ENCODE measurements around the gene ARID2.

ARID2 gene

GRCh38 chr12:45816652-45817051, 87.1 kb downstream of the ARID2 start:
- TF ChIP-seq, protein P1, sequence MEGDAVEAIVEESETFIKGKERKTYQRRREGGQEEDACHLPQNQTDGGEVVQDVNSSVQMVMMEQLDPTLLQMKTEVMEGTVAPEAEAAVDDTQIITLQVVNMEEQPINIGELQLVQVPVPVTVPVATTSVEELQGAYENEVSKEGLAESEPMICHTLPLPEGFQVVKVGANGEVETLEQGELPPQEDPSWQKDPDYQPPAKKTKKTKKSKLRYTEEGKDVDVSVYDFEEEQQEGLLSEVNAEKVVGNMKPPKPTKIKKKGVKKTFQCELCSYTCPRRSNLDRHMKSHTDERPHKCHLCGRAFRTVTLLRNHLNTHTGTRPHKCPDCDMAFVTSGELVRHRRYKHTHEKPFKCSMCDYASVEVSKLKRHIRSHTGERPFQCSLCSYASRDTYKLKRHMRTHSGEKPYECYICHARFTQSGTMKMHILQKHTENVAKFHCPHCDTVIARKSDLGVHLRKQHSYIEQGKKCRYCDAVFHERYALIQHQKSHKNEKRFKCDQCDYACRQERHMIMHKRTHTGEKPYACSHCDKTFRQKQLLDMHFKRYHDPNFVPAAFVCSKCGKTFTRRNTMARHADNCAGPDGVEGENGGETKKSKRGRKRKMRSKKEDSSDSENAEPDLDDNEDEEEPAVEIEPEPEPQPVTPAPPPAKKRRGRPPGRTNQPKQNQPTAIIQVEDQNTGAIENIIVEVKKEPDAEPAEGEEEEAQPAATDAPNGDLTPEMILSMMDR (conservative IDR thresholded peaks at IDR 0.05; ENCODE audit: low read depth): no peak
- no peak overlapping the region for H3K27ac ChIP-seq
- POLR2A ChIA-PET (ENCODE audit: low non-redundant PET): no interaction called here
- no peak for DNase-seq (ENCODE audit: low spot score)
- CTCF ChIA-PET: no interaction called here

- DNase-seq (ENCODE audit: low spot score): no peak
- ChIA-PET CTCF (interaction anchor here (0.6 kb wide), 1 partner anchor 442 kb away, joined by 4 read pairs; no protein-coding TSS in a partner anchor), POLR2A (ENCODE audit: low non-redundant PET) (no interaction called here)
- TF ChIP-seq, protein P1 (conservative IDR thresholded peaks at IDR 0.05; ENCODE audit: low read depth): no peak
- no peak overlapping the region for H3K27ac ChIP-seq
Measured at GRCh38 chr12:45827974-45828373, 98.5 kb downstream of the ARID2 start.

- ChIA-PET POLR2A (ENCODE audit: low non-redundant PET) (no interaction called here), CTCF (interaction anchor here (0.6 kb wide), 1 partner anchor 443 kb away, joined by 4 read pairs; no protein-coding TSS in a partner anchor)
- H3K27ac ChIP-seq: no peak overlapping the region
- no peak for DNase-seq (ENCODE audit: low spot score)
- TF ChIP-seq, protein P1 (conservative IDR thresholded peaks at IDR 0.05; ENCODE audit: low read depth): no peak
Measured at GRCh38 chr12:45828402-45828801, 98.9 kb downstream of the ARID2 start.

- TF ChIP-seq, protein P1 (conservative IDR thresholded peaks at IDR 0.05; ENCODE audit: low read depth): no peak
- ChIA-PET POLR2A (ENCODE audit: low non-redundant PET) (no interaction called here), CTCF (no interaction called here)
- no peak overlapping the region for H3K27ac ChIP-seq
- DNase-seq (ENCODE audit: low spot score): no peak
Measured at GRCh38 chr12:45831590-45831989, 102.1 kb downstream of the ARID2 start.

DNA sequence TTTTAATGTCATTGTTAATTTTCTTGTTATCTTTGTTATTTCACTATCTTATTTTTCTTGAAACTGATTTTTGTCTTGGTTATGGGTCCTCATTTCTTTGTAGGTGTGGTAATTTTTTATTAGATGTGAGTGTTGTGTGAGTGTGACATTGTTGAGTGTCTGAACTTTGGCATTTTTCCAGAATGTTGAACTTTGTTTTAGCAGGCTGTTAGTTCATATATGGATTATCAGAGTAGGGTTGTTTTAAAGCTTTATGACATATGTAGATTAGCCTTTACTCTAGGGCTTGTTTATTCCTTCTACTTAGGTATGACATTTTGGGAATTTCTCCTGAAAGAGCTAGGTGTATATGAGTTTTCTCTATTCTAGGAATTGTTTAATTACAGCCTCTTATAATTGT, 103.9 kb downstream of the ARID2 start:
- ChIA-PET CTCF (no interaction called here), POLR2A (ENCODE audit: low non-redundant PET) (no interaction called here)
- DNase-seq (ENCODE audit: low spot score): no peak
- no peak overlapping the region for H3K27ac ChIP-seq
- TF ChIP-seq, protein P1 (conservative IDR thresholded peaks at IDR 0.05; ENCODE audit: low read depth): no peak

DNA sequence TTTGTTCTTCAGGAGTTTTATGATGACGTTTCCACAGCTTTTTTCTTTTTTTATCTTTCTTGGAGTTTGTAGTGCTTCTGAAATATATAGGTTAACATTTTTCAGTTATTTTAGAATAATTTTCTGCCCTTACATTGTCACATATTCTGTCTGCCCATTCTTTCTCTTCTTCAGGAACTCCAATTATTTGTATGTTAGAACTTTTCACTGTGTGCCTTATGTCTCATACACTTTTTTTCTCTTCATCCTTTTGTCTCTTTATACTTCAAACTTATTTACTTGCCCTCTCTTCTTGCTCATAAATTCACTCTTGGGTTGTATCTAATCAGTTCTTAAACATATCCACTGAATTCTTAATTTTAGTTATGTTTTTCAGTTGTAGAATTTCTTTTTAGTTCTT, 105.3 kb downstream of the ARID2 start:
- CTCF ChIA-PET: no interaction called here

More for the DNA sequence above, 105.3 kb downstream of the ARID2 start:
- no peak overlapping the region for H3K27ac ChIP-seq
- DNase-seq (ENCODE audit: low spot score): no peak
- POLR2A ChIA-PET (ENCODE audit: low non-redundant PET): no interaction called here
- TF ChIP-seq, protein P1 (conservative IDR thresholded peaks at IDR 0.05; ENCODE audit: low read depth): no peak

Measured in RWPE1 (cell line).